Measurements from ENCODE around the gene SFN.

Gene SFN

GRCh38 chr1:26857473-26858060, 5.4 kb upstream of the SFN start:
- no peak overlapping the region for H3K27ac ChIP-seq (replicated peaks)
- no peak for TF ChIP-seq GABPA (IDR thresholded peaks at IDR 0.05; ENCODE audit: low read depth)
- no peak for TF ChIP-seq REST (IDR thresholded peaks at IDR 0.05; ENCODE audit: insufficient replicate concordance, low read depth)
- TF ChIP-seq SPI1 (IDR thresholded peaks at IDR 0.05; ENCODE audit: borderline replicate concordance, low read depth): no peak
- TF ChIP-seq POLR2AphosphoS5 (IDR thresholded peaks at IDR 0.05; ENCODE audit: low read depth): no peak
- TF ChIP-seq, protein P1, sequence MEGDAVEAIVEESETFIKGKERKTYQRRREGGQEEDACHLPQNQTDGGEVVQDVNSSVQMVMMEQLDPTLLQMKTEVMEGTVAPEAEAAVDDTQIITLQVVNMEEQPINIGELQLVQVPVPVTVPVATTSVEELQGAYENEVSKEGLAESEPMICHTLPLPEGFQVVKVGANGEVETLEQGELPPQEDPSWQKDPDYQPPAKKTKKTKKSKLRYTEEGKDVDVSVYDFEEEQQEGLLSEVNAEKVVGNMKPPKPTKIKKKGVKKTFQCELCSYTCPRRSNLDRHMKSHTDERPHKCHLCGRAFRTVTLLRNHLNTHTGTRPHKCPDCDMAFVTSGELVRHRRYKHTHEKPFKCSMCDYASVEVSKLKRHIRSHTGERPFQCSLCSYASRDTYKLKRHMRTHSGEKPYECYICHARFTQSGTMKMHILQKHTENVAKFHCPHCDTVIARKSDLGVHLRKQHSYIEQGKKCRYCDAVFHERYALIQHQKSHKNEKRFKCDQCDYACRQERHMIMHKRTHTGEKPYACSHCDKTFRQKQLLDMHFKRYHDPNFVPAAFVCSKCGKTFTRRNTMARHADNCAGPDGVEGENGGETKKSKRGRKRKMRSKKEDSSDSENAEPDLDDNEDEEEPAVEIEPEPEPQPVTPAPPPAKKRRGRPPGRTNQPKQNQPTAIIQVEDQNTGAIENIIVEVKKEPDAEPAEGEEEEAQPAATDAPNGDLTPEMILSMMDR (IDR thresholded peaks at IDR 0.05; ENCODE audit: insufficient read depth, low read length): no peak
- DNase-seq (ENCODE audit: low read depth in 1 of 2, low spot score in 1 of 2): no peak

GRCh38 chr1:26858160-26858559, 4.8 kb upstream of the SFN start:
- Histone ChIP-seq H3K27me3 (ENCODE audit: insufficient read depth, poor library complexity, severe bottlenecking) (no peaks in the 10 kb centered on the region), H3K27ac (replicated peaks) (no peak overlapping the region), H3K4me3 (replicated peaks; ENCODE audit: insufficient read depth, low read length) (no peak overlapping the region)
- DNase-seq (ENCODE audit: low read depth in 1 of 2, low spot score in 1 of 2): no peak
- TF ChIP-seq POLR2AphosphoS5 (IDR thresholded peaks at IDR 0.05; ENCODE audit: low read depth) (no peak), REST (IDR thresholded peaks at IDR 0.05; ENCODE audit: insufficient replicate concordance, low read depth) (no peak), GABPA (IDR thresholded peaks at IDR 0.05; ENCODE audit: low read depth) (no peak), SPI1 (IDR thresholded peaks at IDR 0.05; ENCODE audit: borderline replicate concordance, low read depth) (no peak)
- TF ChIP-seq, protein P1 (IDR thresholded peaks at IDR 0.05; ENCODE audit: insufficient read depth, low read length): no peak

More at GRCh38 chr1:26857473-26858060, 5.4 kb upstream of the SFN start:
- Histone ChIP-seq H3K4me3 (replicated peaks; ENCODE audit: insufficient read depth, low read length) (no peak overlapping the region), H3K27me3 (ENCODE audit: insufficient read depth, poor library complexity, severe bottlenecking) (no peaks in the 10 kb centered on the region)

DNA sequence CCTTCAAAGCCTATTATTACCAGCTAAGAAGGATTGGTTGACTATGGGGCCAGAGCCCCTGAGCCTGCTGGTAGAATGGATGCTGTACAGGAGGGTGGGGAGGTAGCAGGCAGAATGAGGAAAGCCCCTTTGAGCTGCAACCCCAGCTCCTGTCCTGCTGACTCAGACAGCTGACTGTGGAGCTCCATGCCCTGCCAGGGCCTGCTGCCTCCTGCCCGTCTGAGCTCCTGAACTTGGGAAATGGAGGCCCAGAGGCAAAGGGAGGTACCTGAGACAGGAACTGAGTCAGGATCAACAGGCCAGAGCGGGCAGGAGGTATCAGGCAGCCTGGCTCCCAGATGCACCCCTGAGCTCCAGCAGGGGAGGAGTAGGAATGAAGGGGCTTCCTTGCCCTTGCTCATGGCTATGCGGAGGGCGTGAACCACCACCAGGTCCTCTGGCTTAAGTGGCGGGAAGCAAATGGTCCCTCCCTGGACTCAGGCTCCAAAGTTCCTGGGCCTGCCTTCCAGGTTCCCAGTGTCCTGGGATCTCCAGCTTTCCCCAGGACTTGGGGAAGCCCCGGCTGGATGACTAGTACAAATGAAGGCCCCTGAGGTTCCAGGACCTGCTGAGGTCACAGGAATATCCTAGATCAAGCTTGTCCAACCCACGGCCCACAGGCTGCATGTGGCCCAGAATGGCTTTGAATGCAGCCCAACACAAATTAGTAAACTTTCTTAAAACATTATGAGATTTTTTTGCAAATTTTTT, 3.9 kb upstream of the SFN start:
- Histone ChIP-seq H3K4me3 (replicated peaks; ENCODE audit: insufficient read depth, low read length) (no peak overlapping the region), H3K27me3 (ENCODE audit: insufficient read depth, poor library complexity, severe bottlenecking) (no peaks in the 10 kb centered on the region), H3K27ac (replicated peaks) (no peak overlapping the region)
- no peak for DNase-seq (ENCODE audit: low read depth in 1 of 2, low spot score in 1 of 2)
- TF ChIP-seq POLR2AphosphoS5 (IDR thresholded peaks at IDR 0.05; ENCODE audit: low read depth) (no peak), REST (IDR thresholded peaks at IDR 0.05; ENCODE audit: insufficient replicate concordance, low read depth) (no peak), GABPA (IDR thresholded peaks at IDR 0.05; ENCODE audit: low read depth) (no peak), SPI1 (IDR thresholded peaks at IDR 0.05; ENCODE audit: borderline replicate concordance, low read depth) (no peak)
- TF ChIP-seq, protein P1 (IDR thresholded peaks at IDR 0.05; ENCODE audit: insufficient read depth, low read length): no peak

All from HL-60 (cell line).